AG10803 (cell line): ENCODE measurements around the gene PPT2.

Experiments used
- DNase-seq: peaks from one replicate; pipeline ENCODE4 v3.0.0; 2010; ENCODE audit warnings: low read depth
- H3K4me3 ChIP-seq: 2 replicates; pipeline ENCODE4 v1.5.1; 2011; ENCODE audit warnings: mild to moderate bottlenecking, low read length, control low read depth
- TF ChIP-seq, protein P1 (sequence below): conservative IDR thresholded peaks from 2 replicates; pipeline ENCODE4 v1.5.1; 2011; ENCODE audit warnings: mild to moderate bottlenecking, low read length, control low read depth, inconsistent platforms

The PPT2 gene

GRCh38 chr6:32166411-32167061, 12.6 kb downstream of the PPT2 start:
- DNase-seq: no peak
- TF ChIP-seq, protein P1, sequence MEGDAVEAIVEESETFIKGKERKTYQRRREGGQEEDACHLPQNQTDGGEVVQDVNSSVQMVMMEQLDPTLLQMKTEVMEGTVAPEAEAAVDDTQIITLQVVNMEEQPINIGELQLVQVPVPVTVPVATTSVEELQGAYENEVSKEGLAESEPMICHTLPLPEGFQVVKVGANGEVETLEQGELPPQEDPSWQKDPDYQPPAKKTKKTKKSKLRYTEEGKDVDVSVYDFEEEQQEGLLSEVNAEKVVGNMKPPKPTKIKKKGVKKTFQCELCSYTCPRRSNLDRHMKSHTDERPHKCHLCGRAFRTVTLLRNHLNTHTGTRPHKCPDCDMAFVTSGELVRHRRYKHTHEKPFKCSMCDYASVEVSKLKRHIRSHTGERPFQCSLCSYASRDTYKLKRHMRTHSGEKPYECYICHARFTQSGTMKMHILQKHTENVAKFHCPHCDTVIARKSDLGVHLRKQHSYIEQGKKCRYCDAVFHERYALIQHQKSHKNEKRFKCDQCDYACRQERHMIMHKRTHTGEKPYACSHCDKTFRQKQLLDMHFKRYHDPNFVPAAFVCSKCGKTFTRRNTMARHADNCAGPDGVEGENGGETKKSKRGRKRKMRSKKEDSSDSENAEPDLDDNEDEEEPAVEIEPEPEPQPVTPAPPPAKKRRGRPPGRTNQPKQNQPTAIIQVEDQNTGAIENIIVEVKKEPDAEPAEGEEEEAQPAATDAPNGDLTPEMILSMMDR: no peak
- no peak overlapping the region for H3K4me3 ChIP-seq

- H3K4me3 ChIP-seq: no peak overlapping the region
- TF ChIP-seq, protein P1: no peak
- DNase-seq: no peak
Observed at GRCh38 chr6:32167154-32167760, 13.3 kb downstream of the PPT2 start.

GRCh38 chr6:32167761-32168262, 13.9 kb downstream of the PPT2 start:
- TF ChIP-seq, protein P1: no peak
- no peak for DNase-seq
- H3K4me3 ChIP-seq: no peak overlapping the region

DNA sequence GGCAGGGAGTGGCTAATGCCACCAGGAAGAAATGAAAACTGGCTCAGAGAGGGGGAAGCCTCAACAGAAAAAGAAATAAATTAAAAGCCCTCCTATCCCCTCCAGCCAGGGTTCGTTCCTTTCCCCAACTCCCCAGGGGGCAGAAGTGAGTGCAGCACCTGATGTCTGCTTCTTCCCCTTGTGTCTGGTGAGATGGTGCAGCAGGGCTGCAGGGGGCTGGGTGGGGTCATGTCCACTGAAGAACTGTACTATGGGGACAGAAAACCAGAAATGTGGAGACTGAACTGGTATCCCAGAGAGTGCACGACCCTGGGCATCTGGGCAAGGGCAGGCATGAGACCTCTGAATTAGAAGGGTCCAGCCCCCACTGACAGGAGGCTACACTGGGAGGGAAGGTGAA, 14.4 kb downstream of the PPT2 start:
- TF ChIP-seq, protein P1: no peak

DNA sequence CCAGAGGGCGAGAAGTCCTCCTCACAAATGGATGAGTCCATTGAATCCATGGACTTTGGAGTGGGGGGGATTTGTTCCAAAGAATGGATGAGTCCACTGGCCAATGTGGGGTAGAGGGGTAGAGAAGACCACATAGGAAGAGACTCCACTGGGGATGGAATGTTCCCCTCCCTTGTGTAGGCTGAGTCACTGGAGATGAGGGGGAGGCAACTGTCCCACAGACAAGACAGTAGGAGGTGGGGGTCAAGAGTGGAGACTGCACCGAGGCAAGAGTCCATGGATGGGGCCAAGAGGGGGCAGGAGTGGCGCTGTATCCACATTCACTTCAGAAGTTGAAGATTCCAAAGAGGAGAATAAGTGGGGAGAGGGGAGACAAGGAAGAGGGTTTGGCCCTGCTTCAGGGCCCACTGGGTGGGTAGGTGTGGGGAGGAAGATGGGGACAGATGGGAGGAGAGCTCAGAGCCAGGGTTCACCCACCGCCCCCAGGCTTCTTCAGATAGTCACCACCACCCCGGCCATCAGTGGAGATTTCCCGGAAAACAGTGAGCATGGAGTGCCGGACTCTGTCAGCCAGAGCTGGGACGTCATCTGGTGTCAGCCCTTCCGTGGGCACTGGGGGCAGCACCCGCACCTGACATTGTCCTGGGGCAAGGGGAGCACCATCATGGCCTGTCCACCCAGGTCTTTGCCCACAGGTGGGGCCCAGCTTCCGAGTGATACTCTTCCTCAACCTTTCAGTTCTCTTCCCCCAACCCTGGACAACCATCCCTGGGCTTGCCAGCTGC, 15.1 kb downstream of the PPT2 start:
- DNase-seq: no peak
- H3K4me3 ChIP-seq: no peak overlapping the region
- TF ChIP-seq, protein P1: no peak

More for the DNA sequence above, 14.4 kb downstream of the PPT2 start:
- no peak overlapping the region for H3K4me3 ChIP-seq
- DNase-seq: no peak

- TF ChIP-seq, protein P1: no peak
- H3K4me3 ChIP-seq: no peak overlapping the region
- no peak for DNase-seq
Observed at GRCh38 chr6:32170294-32170693, 16.4 kb downstream of the PPT2 start.
